Activated naive CD4-positive, alpha-beta T cell (primary cell): Measurements from ENCODE around the gene ANKS1B.

Experiments
- DNase-seq, 4 experiments: peaks; one replicate each; lab custom pipeline; 2025; lab: John Stamatoyannopoulos, UW

Gene ANKS1B

DNA sequence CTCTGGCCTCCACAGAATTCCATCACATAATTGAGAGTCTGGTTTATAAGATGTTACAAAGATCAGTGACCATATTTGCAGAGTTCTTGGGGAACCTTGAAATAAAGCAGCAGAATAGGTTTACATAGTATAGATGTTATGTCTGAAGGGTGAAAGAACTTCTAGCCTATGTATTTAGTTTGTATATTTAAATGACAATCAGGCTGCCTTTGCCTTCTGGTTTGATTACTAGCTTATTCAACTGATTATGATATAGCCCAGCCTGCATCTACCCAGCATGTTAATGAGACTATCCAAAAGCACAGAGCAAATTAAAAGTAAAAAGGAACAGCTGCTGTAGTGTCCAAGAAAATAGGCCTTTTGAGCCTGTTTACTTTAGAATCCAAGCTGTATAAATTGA is 1254.3 kb downstream of the ANKS1B start:
- DNase-seq = no peak

DNA sequence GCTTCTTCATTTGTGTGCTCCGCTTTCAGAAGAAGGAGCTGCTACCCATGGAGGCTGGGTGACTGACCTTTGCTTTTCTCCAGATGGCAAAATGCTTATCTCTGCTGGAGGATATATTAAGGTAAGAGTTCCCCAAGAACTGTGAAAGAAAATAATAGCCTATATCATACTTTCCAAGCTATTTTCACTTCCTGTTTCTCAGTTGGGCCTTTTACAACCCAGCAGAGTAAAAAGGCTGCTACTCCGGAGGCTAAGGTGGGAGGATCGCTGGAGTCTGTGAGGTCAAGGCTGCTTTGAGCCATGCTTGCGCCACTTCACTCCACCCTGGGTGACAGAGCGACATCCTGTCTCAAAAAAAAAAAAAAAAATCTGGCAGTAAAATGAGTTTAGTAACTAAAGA is 1257.5 kb downstream of the ANKS1B start:
- DNase-seq = no peak

GRCh38 chr12:98725476-98726247 is 1259.1 kb downstream of the ANKS1B start:
- DNase-seq = no peak

- DNase-seq = no peak
These were observed 1260.2 kb downstream of the ANKS1B start for GRCh38 chr12:98724384-98725155.

GRCh38 chr12:98721204-98721702 is 1263.5 kb downstream of the ANKS1B start:
- DNase-seq = no peak

DNA sequence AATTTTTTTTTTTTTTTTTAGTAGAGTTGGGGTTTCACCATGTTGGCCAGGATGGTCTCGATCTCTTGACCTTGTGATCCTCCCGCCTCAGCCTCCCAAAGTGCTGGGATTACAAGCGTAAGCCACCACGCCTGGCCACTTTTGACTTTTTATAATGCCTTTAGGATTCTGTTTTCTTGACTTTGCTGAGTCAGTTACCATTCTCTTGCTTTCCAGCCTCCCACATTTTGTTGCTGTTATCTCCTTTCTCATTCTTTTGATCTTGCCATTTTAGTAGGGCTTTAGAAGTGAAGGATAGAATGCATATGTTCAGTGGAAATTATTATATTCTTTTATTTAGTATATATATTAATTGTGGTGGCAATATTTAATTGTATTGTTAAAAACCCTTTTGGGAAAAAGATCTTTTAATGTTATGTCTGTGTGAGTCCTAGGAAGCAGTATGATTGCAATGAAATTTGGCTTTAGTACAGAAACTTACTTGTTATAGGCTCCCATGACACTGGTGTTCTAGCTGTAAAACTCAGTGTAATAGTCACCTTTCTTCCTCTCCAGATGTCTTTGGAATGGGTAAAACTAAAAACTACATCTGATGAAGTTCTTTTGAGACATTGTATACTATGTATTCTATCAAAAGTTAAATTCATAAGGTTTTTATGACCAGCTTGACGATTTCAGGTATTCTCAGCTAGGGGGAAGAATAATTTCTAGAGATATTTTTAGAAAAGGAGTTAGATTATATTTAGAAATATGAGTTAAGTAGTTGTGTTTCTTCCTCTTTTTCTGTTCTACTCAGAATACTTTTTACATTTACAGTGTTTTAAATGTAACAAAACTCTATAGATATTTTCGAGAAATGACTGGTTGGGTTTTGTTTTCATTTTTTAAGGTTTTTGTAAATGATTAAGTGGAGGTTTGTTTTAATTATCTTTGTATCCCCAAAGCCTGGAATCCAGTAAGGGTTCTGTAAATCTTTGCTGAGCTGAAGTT is 1264.9 kb downstream of the ANKS1B start:
- DNase-seq = no peak

- DNase-seq = no peak
These were observed 1270.3 kb downstream of the ANKS1B start for GRCh38 chr12:98714426-98714825.

DNA sequence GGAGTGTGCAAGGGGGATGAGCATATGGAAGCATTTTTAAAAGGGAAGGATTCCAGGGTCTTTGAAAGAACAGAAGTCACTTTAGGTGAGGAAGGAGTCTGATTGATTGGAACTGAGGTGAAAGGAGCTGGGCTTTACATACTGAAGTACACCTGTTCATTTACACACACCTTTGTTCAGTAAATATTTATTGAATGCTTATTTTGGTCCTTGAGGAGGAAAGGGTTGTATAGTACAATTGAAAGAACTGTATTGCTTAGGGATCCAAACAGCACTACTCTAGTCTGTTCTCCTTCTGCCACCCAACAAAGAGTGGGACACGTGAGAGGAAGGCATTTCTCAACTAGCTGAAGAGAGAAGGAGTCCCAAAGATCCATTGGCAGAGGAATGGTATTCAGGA is 1275.7 kb downstream of the ANKS1B start:
- no peak for DNase-seq

DNA sequence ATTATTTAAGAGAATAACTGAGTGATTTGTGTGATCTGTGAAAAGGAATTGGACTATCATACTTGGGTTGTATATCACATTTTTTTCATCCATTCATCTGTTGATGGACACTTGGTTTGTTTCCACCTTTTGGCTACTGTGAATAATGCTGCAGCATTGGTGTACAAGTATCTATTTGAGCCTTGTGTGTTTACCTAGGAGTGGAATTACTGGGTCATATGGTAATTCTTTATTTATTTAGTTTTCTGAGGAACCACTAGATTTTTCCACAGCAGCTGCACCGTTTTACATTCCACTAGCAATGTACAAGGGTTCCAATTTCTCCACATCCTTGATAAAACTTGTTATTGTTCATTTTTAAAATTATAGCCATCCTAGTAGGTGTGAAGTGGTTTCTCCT is 1283.6 kb downstream of the ANKS1B start:
- no peak for DNase-seq

- DNase-seq = no peak
These were observed 1285.2 kb downstream of the ANKS1B start for GRCh38 chr12:98699586-98699985.

DNA sequence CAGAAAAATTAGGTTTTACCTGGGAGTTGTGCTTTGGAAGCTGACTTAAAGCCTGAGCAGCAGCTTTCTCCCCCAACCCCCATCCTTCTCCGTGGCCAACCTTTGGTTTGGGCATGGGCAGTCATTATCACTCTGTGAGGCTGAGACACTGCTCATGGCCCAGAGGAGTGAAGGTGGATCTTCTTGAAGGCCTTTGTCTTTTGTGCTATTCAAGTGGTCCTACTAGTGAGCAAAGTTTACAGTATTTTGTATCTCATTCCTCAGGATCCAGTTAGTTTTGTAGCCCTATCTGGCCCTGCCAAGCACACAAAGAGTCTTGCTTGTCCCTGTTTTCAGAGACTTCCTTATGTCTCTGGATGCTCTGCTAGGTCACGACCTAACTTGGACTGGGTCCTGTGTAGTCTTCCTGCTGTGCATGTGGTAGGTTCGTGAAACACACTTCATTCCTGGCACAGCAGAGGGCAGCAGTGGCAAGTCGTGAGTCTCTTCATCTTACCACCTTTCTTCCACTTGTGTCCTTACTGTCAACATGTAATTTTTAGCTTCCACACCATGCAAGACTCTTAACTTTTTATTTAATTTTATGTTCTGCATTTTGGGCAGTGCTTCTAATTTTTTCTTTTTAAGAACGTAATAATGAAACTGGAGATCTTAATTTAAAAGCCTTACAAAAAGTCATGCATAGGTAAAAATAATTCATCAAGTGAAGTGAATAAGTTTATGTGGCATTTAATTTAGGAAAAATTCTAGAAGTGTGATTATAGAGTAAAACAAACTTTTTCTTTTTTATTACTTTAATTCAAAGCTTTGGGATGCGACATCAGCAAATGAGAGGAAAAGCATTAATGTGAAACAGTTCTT is 1285.9 kb downstream of the ANKS1B start:
- no peak for DNase-seq

- DNase-seq = no peak
These were observed 1287.5 kb downstream of the ANKS1B start for GRCh38 chr12:98697209-98697608.

GRCh38 chr12:98696036-98696646 is 1288.6 kb downstream of the ANKS1B start:
- no peak for DNase-seq

GRCh38 chr12:98691351-98691750 is 1293.4 kb downstream of the ANKS1B start:
- no peak for DNase-seq

- no peak for DNase-seq
These were observed 1298.1 kb downstream of the ANKS1B start for GRCh38 chr12:98686603-98687002.
